Measurements from ENCODE around the gene SOX6.

The SOX6 gene

GRCh38 chr11:16311831-16312230, 44.5 kb downstream of the SOX6 start:
- no peaks in the 10 kb centered on the region for H3K27me3 Mint-ChIP-seq
- peaks cover 5% of the 10 kb centered on the region for H3K9me3 Mint-ChIP-seq
- H3K4me1 Mint-ChIP-seq = no peaks in the 10 kb centered on the region
- H3K27ac Mint-ChIP-seq = no peak overlapping the region
- no peak overlapping the region for H3K4me3 Mint-ChIP-seq
- no peaks in the 10 kb centered on the region for H3K36me3 Mint-ChIP-seq

DNA sequence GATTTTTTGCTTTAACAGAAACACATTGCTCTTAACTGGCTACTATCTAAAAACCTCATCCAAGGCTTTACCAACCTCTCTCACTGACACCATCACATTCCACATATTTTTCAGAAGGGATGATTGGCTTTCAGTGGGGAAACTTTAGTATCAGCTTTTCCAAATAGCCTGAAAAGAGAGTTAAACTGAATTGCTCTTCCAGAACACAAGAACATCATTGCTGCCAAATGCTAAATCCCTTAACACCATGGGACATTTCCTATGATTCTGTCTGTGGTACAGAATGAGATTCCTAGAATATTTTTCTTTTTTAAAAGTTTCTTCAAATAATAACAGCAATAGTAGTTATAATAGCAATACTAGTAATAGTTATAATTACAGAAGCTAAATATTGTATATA, 45.4 kb downstream of the SOX6 start:
- H3K9me3 Mint-ChIP-seq = peaks cover 5% of the 10 kb centered on the region
- H3K4me3 Mint-ChIP-seq = no peak overlapping the region
- no peaks in the 10 kb centered on the region for H3K27me3 Mint-ChIP-seq
- no peak overlapping the region for H3K27ac Mint-ChIP-seq
- H3K36me3 Mint-ChIP-seq = no peaks in the 10 kb centered on the region
- H3K4me1 Mint-ChIP-seq = no peaks in the 10 kb centered on the region

- no peaks in the 10 kb centered on the region for H3K36me3 Mint-ChIP-seq
Measured at GRCh38 chr11:16309226-16309625, 47.1 kb downstream of the SOX6 start.

GRCh38 chr11:16301462-16301861, 54.9 kb downstream of the SOX6 start:
- no peaks in the 10 kb centered on the region for H3K9me3 Mint-ChIP-seq
- H3K36me3 Mint-ChIP-seq = no peaks in the 10 kb centered on the region
- H3K27me3 Mint-ChIP-seq = no peaks in the 10 kb centered on the region
- H3K27ac Mint-ChIP-seq = no peak overlapping the region
- H3K4me3 Mint-ChIP-seq = no peak overlapping the region
- no peaks in the 10 kb centered on the region for H3K4me1 Mint-ChIP-seq

More at GRCh38 chr11:16309226-16309625, 47.1 kb downstream of the SOX6 start:
- Mint-ChIP-seq H3K4me1 (no peaks in the 10 kb centered on the region), H3K9me3 (peaks cover 5% of the 10 kb centered on the region), H3K4me3 (no peak overlapping the region), H3K27ac (no peak overlapping the region), H3K27me3 (no peaks in the 10 kb centered on the region)

- Mint-ChIP-seq H3K9me3 (no peaks in the 10 kb centered on the region), H3K4me1 (no peaks in the 10 kb centered on the region), H3K27ac (no peak overlapping the region)
Measured at GRCh38 chr11:16299884-16300782, 56.2 kb downstream of the SOX6 start.

DNA sequence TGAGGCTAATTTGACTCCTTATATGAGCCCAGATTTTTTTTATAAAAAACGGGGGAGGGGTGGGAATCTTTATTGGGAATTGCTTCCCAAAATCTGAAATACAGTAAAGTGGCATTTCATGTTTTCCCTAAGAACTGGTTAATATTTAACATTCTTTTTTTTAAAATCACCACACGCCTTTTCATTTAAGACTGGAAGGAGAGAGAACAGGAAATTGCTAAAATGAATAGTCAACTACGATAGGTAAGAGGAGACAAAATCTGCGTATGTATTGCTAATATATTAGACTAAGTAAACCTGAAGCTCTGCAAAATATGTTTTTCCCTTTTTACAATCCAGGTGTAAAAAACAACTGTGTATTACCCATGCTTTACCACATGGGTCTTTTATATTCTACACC, 57.0 kb downstream of the SOX6 start:
- no peaks in the 10 kb centered on the region for H3K9me3 Mint-ChIP-seq
- H3K27ac Mint-ChIP-seq = no peak overlapping the region
- H3K4me3 Mint-ChIP-seq = no peak overlapping the region
- H3K4me1 Mint-ChIP-seq = no peaks in the 10 kb centered on the region
- no peaks in the 10 kb centered on the region for H3K36me3 Mint-ChIP-seq
- no peaks in the 10 kb centered on the region for H3K27me3 Mint-ChIP-seq

More at GRCh38 chr11:16299884-16300782, 56.2 kb downstream of the SOX6 start:
- H3K4me3 Mint-ChIP-seq = no peak overlapping the region
- H3K36me3 Mint-ChIP-seq = no peaks in the 10 kb centered on the region
- H3K27me3 Mint-ChIP-seq = no peaks in the 10 kb centered on the region

GRCh38 chr11:16297332-16297731, 59.0 kb downstream of the SOX6 start:
- H3K9me3 Mint-ChIP-seq = no peaks in the 10 kb centered on the region
- H3K4me1 Mint-ChIP-seq = no peaks in the 10 kb centered on the region
- no peak overlapping the region for H3K27ac Mint-ChIP-seq
- no peaks in the 10 kb centered on the region for H3K27me3 Mint-ChIP-seq
- H3K36me3 Mint-ChIP-seq = no peaks in the 10 kb centered on the region
- no peak overlapping the region for H3K4me3 Mint-ChIP-seq

- Mint-ChIP-seq H3K4me3 (no peak overlapping the region), H3K9me3 (no peaks in the 10 kb centered on the region), H3K4me1 (no peaks in the 10 kb centered on the region), H3K27ac (no peak overlapping the region), H3K27me3 (no peaks in the 10 kb centered on the region), H3K36me3 (no peaks in the 10 kb centered on the region)
Measured at GRCh38 chr11:16296273-16296672, 60.1 kb downstream of the SOX6 start.

DNA sequence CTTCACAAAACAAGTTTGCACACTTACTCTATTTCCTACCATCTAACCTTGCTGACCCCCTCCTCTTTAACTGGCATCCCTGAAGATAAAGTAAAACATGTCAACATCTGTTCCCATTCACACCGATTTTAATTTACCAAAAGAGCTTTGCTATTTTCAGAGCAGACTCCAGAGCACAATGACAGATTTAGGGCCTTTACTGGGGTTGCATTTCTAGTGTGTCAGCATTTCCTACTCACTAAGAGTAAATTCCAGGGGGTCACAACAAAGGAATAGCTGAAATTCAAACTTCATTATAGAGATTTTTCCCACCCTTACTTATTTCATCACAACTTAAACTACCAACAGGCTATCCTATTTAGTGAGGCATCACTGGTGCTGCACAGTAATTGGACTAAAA, 60.8 kb downstream of the SOX6 start:
- Mint-ChIP-seq H3K4me1 (no peaks in the 10 kb centered on the region), H3K9me3 (no peaks in the 10 kb centered on the region), H3K4me3 (no peak overlapping the region), H3K27ac (no peak overlapping the region), H3K27me3 (no peaks in the 10 kb centered on the region), H3K36me3 (no peaks in the 10 kb centered on the region)

GRCh38 chr11:16293204-16293681, 63.1 kb downstream of the SOX6 start:
- H3K27me3 Mint-ChIP-seq = no peaks in the 10 kb centered on the region
- no peaks in the 10 kb centered on the region for H3K36me3 Mint-ChIP-seq
- H3K27ac Mint-ChIP-seq = no peak overlapping the region

DNA sequence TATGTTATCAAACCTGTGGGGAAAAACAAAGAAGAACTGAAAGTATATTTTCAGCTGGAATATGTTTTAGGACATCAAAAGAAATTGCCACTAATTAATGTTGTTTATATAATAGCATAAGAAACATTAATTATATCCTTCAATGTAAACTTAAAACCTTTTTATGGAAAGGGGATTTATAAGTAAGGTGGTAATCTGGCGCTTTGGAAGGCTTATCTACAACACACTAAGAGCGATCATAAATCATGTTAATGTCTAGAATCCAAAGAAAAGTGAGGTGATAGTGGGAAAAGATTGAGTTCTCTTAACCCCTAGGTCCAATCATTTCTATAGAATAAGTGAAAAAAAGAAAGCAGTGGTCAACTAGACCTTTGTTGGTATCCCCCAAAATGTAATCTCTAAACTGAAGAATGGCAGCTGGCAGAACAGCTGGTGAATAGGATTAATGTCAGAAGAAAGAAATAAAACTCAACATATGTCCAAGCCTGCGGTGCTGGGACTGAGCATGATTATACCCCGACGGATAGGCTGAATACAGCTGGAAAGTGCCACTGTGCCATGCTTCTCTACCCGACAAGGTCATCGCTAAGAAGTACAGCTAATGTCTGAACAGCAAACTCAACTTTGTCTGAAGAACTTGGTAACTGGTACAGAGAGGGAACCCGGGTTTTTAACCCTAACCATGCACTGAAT, 64.0 kb downstream of the SOX6 start:
- no peaks in the 10 kb centered on the region for H3K9me3 Mint-ChIP-seq
- H3K4me1 Mint-ChIP-seq = no peaks in the 10 kb centered on the region
- H3K27me3 Mint-ChIP-seq = no peaks in the 10 kb centered on the region
- no peaks in the 10 kb centered on the region for H3K36me3 Mint-ChIP-seq
- H3K4me3 Mint-ChIP-seq = no peak overlapping the region
- H3K27ac Mint-ChIP-seq = no peak overlapping the region

More at GRCh38 chr11:16293204-16293681, 63.1 kb downstream of the SOX6 start:
- no peaks in the 10 kb centered on the region for H3K9me3 Mint-ChIP-seq
- H3K4me3 Mint-ChIP-seq = no peak overlapping the region
- no peaks in the 10 kb centered on the region for H3K4me1 Mint-ChIP-seq

DNA sequence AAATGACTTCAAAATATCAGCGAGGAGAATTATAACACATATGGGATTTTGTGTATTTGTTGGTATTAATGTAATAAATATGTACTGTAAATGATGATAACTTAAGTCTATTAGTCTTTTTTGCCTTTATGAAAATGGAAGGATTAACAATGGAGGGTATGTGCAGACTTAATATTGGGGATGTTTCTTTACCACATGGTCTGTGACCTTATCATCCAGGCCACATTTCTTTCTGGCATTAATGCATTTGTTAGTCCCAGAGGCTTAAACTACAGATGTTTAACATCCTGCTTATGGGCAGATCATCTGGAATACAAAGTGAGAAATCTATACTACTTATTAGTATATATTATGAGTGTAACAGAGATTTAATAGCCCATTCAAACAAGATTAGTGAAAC, 64.6 kb downstream of the SOX6 start:
- H3K36me3 Mint-ChIP-seq = no peaks in the 10 kb centered on the region
- no peaks in the 10 kb centered on the region for H3K27me3 Mint-ChIP-seq
- no peaks in the 10 kb centered on the region for H3K4me1 Mint-ChIP-seq
- no peaks in the 10 kb centered on the region for H3K9me3 Mint-ChIP-seq
- no peak overlapping the region for H3K4me3 Mint-ChIP-seq
- no peak overlapping the region for H3K27ac Mint-ChIP-seq

DNA sequence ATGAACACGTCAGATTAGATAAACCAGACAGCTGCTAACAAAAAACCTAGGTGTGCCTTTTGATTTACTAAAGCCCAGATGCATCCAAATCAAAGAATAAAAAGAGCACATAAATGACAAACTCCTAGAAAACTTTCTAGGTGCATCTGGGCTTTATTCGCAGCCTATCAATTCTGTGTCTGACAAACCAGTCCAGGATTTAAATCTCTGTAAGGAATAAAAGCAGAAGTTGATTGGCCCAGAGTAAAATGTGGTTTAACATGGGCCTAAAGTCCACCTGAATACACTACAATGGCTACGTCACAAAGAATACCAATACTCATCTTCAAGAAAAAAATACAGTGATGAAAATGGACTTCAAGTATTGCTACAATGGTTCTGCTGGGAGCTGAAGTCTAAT, 66.8 kb downstream of the SOX6 start:
- Mint-ChIP-seq H3K4me3 (no peak overlapping the region), H3K27me3 (no peaks in the 10 kb centered on the region), H3K27ac (no peak overlapping the region), H3K36me3 (no peaks in the 10 kb centered on the region), H3K4me1 (no peaks in the 10 kb centered on the region), H3K9me3 (no peaks in the 10 kb centered on the region)

GRCh38 chr11:16287630-16288280, 68.6 kb downstream of the SOX6 start:
- no peaks in the 10 kb centered on the region for H3K4me1 Mint-ChIP-seq
- no peaks in the 10 kb centered on the region for H3K36me3 Mint-ChIP-seq
- no peak overlapping the region for H3K27ac Mint-ChIP-seq
- no peaks in the 10 kb centered on the region for H3K9me3 Mint-ChIP-seq
- H3K27me3 Mint-ChIP-seq = no peaks in the 10 kb centered on the region
- H3K4me3 Mint-ChIP-seq = no peak overlapping the region

GRCh38 chr11:16286095-16286494, 70.3 kb downstream of the SOX6 start:
- no peaks in the 10 kb centered on the region for H3K4me1 Mint-ChIP-seq
- no peak overlapping the region for H3K27ac Mint-ChIP-seq
- peaks cover 3% of the 10 kb centered on the region for H3K9me3 Mint-ChIP-seq
- no peaks in the 10 kb centered on the region for H3K27me3 Mint-ChIP-seq
- no peaks in the 10 kb centered on the region for H3K36me3 Mint-ChIP-seq
- no peak overlapping the region for H3K4me3 Mint-ChIP-seq

GRCh38 chr11:16280256-16280682, 76.1 kb downstream of the SOX6 start:
- no peaks in the 10 kb centered on the region for H3K36me3 Mint-ChIP-seq
- no peak overlapping the region for H3K27ac Mint-ChIP-seq
- no peaks in the 10 kb centered on the region for H3K4me1 Mint-ChIP-seq
- H3K9me3 Mint-ChIP-seq = peaks cover 5% of the 10 kb centered on the region
- no peak overlapping the region for H3K4me3 Mint-ChIP-seq
- H3K27me3 Mint-ChIP-seq = no peaks in the 10 kb centered on the region
